Measurements from ENCODE around the gene LDLRAD4. TPM values are rescaled to one million over a fixed set of nuclear protein-coding genes. Genes with fewer than 3 reads are reported as not detected.

The LDLRAD4 gene
- total RNA-seq, 1 experiment from 2014 or later: 3.6 TPM

DNA sequence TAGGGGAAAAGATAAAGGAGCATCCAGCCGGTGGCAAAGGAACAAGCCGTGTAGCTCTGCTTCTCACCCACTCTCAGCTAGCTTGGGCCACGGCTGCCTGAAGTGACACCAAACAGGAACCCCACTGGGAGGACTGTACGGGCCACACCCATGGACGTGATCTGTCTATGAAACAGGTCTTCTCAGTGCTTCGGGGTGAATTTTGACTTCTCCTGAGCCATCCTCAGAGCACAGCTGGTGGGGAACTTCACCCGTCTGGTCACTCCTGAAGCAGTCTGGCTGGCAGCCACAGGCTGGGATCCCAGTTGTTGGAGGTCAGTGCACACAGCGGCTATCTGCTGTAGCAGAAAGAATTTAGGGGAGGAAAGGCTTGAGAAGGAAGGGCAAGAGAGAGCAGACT is 284.0 kb downstream of the LDLRAD4 start:
- no peaks in the 10 kb centered on the region for H3K27me3 ChIP-seq (replicated peaks; ENCODE audit: insufficient read depth, low read depth, low read length, poor library complexity)
- peaks cover 9% of the 10 kb centered on the region for H3K9me3 ChIP-seq (ENCODE audit: low read depth, low read length, poor library complexity, severe bottlenecking)
- ChIA-PET POLR2A (ENCODE audit: low non-redundant PET) (no interaction called here), CTCF (no interaction called here)
- no TSS peak for BruUV-seq (replicated peaks)
- no peak overlapping the region for H3K27ac ChIP-seq (ENCODE audit: low read depth, low read length, poor library complexity, severe bottlenecking)
- H3K4me3 ChIP-seq (ENCODE audit: low read depth, low read length, poor library complexity, severe bottlenecking): no peak overlapping the region
- no peak for TF ChIP-seq EZH2 (IDR thresholded peaks at IDR 0.05; ENCODE audit: borderline replicate concordance, low read depth, low read length, poor library complexity, severe bottlenecking)
- TF ChIP-seq, protein P1, sequence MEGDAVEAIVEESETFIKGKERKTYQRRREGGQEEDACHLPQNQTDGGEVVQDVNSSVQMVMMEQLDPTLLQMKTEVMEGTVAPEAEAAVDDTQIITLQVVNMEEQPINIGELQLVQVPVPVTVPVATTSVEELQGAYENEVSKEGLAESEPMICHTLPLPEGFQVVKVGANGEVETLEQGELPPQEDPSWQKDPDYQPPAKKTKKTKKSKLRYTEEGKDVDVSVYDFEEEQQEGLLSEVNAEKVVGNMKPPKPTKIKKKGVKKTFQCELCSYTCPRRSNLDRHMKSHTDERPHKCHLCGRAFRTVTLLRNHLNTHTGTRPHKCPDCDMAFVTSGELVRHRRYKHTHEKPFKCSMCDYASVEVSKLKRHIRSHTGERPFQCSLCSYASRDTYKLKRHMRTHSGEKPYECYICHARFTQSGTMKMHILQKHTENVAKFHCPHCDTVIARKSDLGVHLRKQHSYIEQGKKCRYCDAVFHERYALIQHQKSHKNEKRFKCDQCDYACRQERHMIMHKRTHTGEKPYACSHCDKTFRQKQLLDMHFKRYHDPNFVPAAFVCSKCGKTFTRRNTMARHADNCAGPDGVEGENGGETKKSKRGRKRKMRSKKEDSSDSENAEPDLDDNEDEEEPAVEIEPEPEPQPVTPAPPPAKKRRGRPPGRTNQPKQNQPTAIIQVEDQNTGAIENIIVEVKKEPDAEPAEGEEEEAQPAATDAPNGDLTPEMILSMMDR (conservative IDR thresholded peaks at IDR 0.05; ENCODE audit: low read depth, low read length): no peak
- intact Hi-C loops (cut with micrococcal nuclease; ENCODE audit: unreplicated experiment): no loop called here
- H3K4me1 ChIP-seq (ENCODE audit: insufficient read depth, low read length, poor library complexity, severe bottlenecking): peaks cover 6% of the 10 kb centered on the region
- no peaks in the 10 kb centered on the region for H3K36me3 ChIP-seq (ENCODE audit: insufficient read depth, low read length, poor library complexity, severe bottlenecking)
- no peak for DNase-seq (ENCODE audit: low spot score)

DNA sequence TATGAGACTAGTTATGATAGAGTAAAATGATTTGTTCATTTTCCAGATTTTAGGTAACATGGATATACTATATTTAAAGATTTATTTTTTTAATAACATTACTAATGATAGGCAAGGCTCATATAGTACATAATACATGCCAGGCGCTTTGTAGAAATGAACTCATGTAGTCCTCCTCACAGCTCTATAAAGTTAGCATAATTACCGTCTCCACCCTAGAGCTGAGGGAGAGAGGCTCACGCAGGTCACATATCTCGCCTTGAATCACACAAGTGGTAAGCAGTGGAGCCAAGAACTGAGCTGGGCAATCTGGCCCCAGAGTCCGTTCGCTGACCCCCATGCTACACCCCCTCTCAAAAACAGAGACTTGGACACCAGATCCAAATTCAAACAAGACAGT is 285.3 kb downstream of the LDLRAD4 start:
- no peaks in the 10 kb centered on the region for H3K27me3 ChIP-seq (replicated peaks; ENCODE audit: insufficient read depth, low read depth, low read length, poor library complexity)
- intact Hi-C loops (cut with micrococcal nuclease; ENCODE audit: unreplicated experiment): no loop called here
- H3K4me3 ChIP-seq (ENCODE audit: low read depth, low read length, poor library complexity, severe bottlenecking): no peak overlapping the region
- H3K4me1 ChIP-seq (ENCODE audit: insufficient read depth, low read length, poor library complexity, severe bottlenecking): peaks cover 6% of the 10 kb centered on the region
- no peak overlapping the region for H3K27ac ChIP-seq (ENCODE audit: low read depth, low read length, poor library complexity, severe bottlenecking)
- ChIA-PET CTCF (no interaction called here), POLR2A (ENCODE audit: low non-redundant PET) (no interaction called here)
- H3K36me3 ChIP-seq (ENCODE audit: insufficient read depth, low read length, poor library complexity, severe bottlenecking): no peaks in the 10 kb centered on the region
- DNase-seq (ENCODE audit: low spot score): no peak
- TF ChIP-seq EZH2 (IDR thresholded peaks at IDR 0.05; ENCODE audit: borderline replicate concordance, low read depth, low read length, poor library complexity, severe bottlenecking): no peak
- H3K9me3 ChIP-seq (ENCODE audit: low read depth, low read length, poor library complexity, severe bottlenecking): peaks cover 6% of the 10 kb centered on the region
- no TSS peak for BruUV-seq (replicated peaks)

DNA sequence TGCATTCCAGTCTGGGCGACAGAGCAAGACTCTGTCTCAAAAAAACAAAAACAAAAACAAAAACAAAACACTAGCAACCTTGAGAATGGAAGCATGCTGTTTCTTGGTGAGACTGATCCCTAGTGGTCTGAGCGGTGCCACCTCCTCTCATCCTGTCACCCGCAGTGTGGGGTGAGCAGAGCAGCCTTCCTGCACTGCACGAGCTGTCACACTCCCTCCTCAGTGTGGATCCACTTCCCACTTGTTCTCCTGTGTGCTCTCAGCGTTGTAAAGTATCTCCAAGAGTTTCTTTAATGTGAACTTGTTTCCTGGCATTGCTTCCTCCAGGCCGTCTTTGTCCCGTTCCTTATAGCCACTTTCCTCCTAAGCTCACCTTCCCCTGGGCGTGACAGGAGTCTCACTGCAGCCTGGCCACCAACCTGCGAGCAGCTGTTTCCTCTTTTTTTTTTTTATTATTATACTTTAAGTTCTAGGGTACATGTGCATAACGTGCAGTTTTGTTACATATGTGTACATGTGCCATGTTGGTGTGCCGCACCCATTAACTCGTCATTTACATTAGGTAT is 287.3 kb downstream of the LDLRAD4 start:
- intact Hi-C loops (cut with micrococcal nuclease; ENCODE audit: unreplicated experiment): no loop called here
- DNase-seq (ENCODE audit: low spot score): no peak
- H3K9me3 ChIP-seq (ENCODE audit: low read depth, low read length, poor library complexity, severe bottlenecking): no peaks in the 10 kb centered on the region
- ChIA-PET POLR2A (ENCODE audit: low non-redundant PET) (no interaction called here), CTCF (interaction anchor here (0.6 kb wide), 1 partner anchor 172 kb away, joined by 4 read pairs; no protein-coding TSS in a partner anchor)
- H3K27me3 ChIP-seq (replicated peaks; ENCODE audit: insufficient read depth, low read depth, low read length, poor library complexity): no peaks in the 10 kb centered on the region
- no peaks in the 10 kb centered on the region for H3K36me3 ChIP-seq (ENCODE audit: insufficient read depth, low read length, poor library complexity, severe bottlenecking)
- no peak overlapping the region for H3K4me3 ChIP-seq (ENCODE audit: low read depth, low read length, poor library complexity, severe bottlenecking)
- BruUV-seq (replicated peaks): no TSS peak
- peaks cover 6% of the 10 kb centered on the region for H3K4me1 ChIP-seq (ENCODE audit: insufficient read depth, low read length, poor library complexity, severe bottlenecking)
- TF ChIP-seq, protein P1 (conservative IDR thresholded peaks at IDR 0.05; ENCODE audit: low read depth, low read length): no peak
- no peak overlapping the region for H3K27ac ChIP-seq (ENCODE audit: low read depth, low read length, poor library complexity, severe bottlenecking)

DNA sequence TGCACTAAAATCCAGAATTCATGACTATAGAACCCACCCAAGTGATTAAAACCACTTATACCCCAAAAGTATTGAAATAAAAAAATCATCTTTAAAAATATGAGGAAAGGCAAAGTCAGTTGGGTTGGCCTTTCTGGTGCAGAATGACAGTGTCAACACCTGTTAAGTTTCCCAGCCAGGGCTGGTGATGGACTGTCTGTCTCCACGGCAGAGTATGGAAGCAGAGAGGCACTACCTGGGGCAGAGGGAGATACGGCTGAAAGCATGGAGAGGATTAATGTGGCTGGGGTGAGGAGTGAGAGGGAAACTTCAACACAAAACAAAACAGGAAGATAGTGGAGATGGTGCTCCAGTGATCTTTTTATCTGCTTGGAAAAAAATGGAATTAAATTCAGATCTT is 292.0 kb downstream of the LDLRAD4 start:
- CTCF ChIA-PET: no interaction called here
- BruUV-seq (replicated peaks): no TSS peak
- H3K27ac ChIP-seq (ENCODE audit: low read depth, low read length, poor library complexity, severe bottlenecking): no peak overlapping the region
- DNase-seq (ENCODE audit: low spot score): no peak
- POLR2A ChIA-PET (ENCODE audit: low non-redundant PET): no interaction called here
- no peaks in the 10 kb centered on the region for H3K27me3 ChIP-seq (replicated peaks; ENCODE audit: insufficient read depth, low read depth, low read length, poor library complexity)
- intact Hi-C loops (cut with micrococcal nuclease; ENCODE audit: unreplicated experiment): loop anchor here (10.0 kb wide), 1 partner anchor 46 kb away; no protein-coding TSS in a partner anchor
- H3K4me3 ChIP-seq (ENCODE audit: low read depth, low read length, poor library complexity, severe bottlenecking): no peak overlapping the region
- no peaks in the 10 kb centered on the region for H3K9me3 ChIP-seq (ENCODE audit: low read depth, low read length, poor library complexity, severe bottlenecking)
- no peaks in the 10 kb centered on the region for H3K4me1 ChIP-seq (ENCODE audit: insufficient read depth, low read length, poor library complexity, severe bottlenecking)
- TF ChIP-seq, protein P1 (conservative IDR thresholded peaks at IDR 0.05; ENCODE audit: low read depth, low read length): no peak
- no peak for TF ChIP-seq EZH2 (IDR thresholded peaks at IDR 0.05; ENCODE audit: borderline replicate concordance, low read depth, low read length, poor library complexity, severe bottlenecking)
- H3K36me3 ChIP-seq (ENCODE audit: insufficient read depth, low read length, poor library complexity, severe bottlenecking): no peaks in the 10 kb centered on the region

Data from A673 (cell line).